Measurements from ENCODE around the gene FKBP1A.

GRCh38 chr20:1369970-1370369 is 22.9 kb downstream of the FKBP1A start:
- TF ChIP-seq CTCF (IDR thresholded peaks at IDR 0.05) (no peak), POLR2A (IDR thresholded peaks at IDR 0.05) (no peak), POLR2AphosphoS5 (IDR thresholded peaks at IDR 0.05) (no peak)

Data from sigmoid colon (tissue), 4 donors.